Activated naive CD4-positive, alpha-beta T cell treated with anti-CD3 and anti-CD28 coated beads, Interleukin-2, amount 50 U/mL, for 72 hours (primary cell): Measurements from ENCODE around the gene CNOT3. TPM values are rescaled to one million over a fixed set of nuclear protein-coding genes. Genes with fewer than 3 reads are reported as not detected.
"Not testable (repeated sequence)": the region's sequence is repeated elsewhere in the genome, so short reads cannot be mapped to it uniquely, and the experiment has no call there.

Source experiments
- ATAC-seq, 2 donors: fragments of 150-1000 bp; cut with Tn5 transposase; 2 replicates each; pipeline ENCODE4 v1.10.0; 2021; ENCODE audit warnings: mild to moderate bottlenecking in 2 of 2, moderate library complexity in 2 of 2
- DNase-seq, 2 donors: peaks; one replicate each; pipeline ENCODE4 v3.0.0; 2021 to 2022; ENCODE audit warnings: low spot score in 2 of 2
- H3K27ac Mint-ChIP-seq, 2 donors: one replicate each; pipeline ENCODE4 v1.8.0; 2022; ENCODE audit warnings: mild to moderate bottlenecking in 2 of 2, mixed read lengths in 2 of 2
- H3K36me3 Mint-ChIP-seq, 2 donors: one replicate each; pipeline ENCODE4 v1.8.0; 2022; ENCODE audit warnings: mixed read lengths in 2 of 2
- H3K9me3 Mint-ChIP-seq, 2 donors: one replicate each; pipeline ENCODE4 v1.8.0; 2022; ENCODE audit warnings: mixed read lengths in 2 of 2
- total RNA-seq, 2 donors: library from RNA; stranded (reverse); gene quantifications; one replicate each; pipeline ENCODE4 v1.2.3, GENCODE V29; 2022

The CNOT3 gene
- total RNA-seq, 2 donors from 2014 or later = 57.3 to 59.9 TPM

GRCh38 chr19:54173359-54173699 is 35.8 kb downstream of the CNOT3 start:
- no peak for DNase-seq
- peaks cover 3 to 4% of the 10 kb centered on the region in 2 donors for H3K36me3 Mint-ChIP-seq
- ATAC-seq = peak in 1 of 2 donors; percentile 2
- H3K27ac Mint-ChIP-seq = no peak overlapping the region
- H3K9me3 Mint-ChIP-seq = no peaks in the 10 kb centered on the region

GRCh38 chr19:54173951-54174834 is 36.6 kb downstream of the CNOT3 start:
- Mint-ChIP-seq H3K9me3 (no peaks in the 10 kb centered on the region), H3K36me3 (peaks cover 6 to 7% of the 10 kb centered on the region in 2 donors), H3K27ac (peak overlapping the region in 1 of 2 donors; percentile 58)
- DNase-seq (no peak), ATAC-seq (peak in 1 of 2 donors; percentile 22)

DNA sequence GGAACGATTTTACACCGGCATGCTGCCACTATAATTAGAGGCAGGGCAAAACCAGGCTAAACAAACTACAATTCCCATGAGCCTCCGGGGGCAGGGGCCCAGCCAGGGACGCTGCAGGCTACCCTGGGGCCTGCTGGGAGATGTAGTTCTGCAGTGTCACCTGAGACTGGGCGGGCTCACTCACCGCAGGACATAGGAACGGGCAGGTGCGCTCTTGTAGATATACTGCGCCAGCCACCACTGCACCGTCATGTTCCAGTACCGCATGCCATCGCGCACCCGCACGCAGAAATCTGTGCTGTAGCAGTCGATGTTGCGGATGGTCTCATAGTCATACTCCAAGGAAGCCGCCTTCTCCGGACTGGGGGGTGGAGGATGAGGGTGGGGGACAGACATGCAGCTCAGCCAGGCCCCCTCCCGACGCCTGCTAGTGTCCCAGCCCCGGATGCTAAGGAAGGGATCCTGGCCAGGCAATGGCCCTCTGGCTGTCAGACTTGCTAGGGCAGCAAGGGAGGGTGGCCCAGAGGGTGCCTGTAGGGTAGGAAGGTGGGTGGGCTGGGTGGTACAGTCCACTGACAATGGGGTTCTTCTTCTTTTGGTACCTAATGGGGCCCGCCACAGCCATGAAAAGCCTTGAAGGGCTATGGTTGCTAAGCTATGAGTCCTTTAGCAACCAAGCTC is 41.2 kb downstream of the CNOT3 start:
- no peaks in the 10 kb centered on the region for H3K9me3 Mint-ChIP-seq
- ATAC-seq = peak in 1 of 2 donors; percentile 94
- DNase-seq = peak in 1 of 2 donors; percentile 49
- H3K27ac Mint-ChIP-seq = no peak overlapping the region
- H3K36me3 Mint-ChIP-seq = peaks cover 6 to 7% of the 10 kb centered on the region in 2 donors

- Mint-ChIP-seq H3K9me3 (no peaks in the 10 kb centered on the region), H3K36me3 (peaks cover 6 to 7% of the 10 kb centered on the region in 2 donors), H3K27ac (no peak overlapping the region)
- no peak for ATAC-seq
- DNase-seq = no peak
Measured at GRCh38 chr19:54179262-54179852, 41.8 kb downstream of the CNOT3 start.

GRCh38 chr19:54179921-54180461 is 42.4 kb downstream of the CNOT3 start:
- peak overlapping the region in 1 of 2 donors; percentile 44 for H3K27ac Mint-ChIP-seq
- peaks cover 6 to 7% of the 10 kb centered on the region in 2 donors for H3K36me3 Mint-ChIP-seq
- DNase-seq = no peak
- ATAC-seq = no peak
- no peaks in the 10 kb centered on the region for H3K9me3 Mint-ChIP-seq

GRCh38 chr19:54180691-54181091 is 43.1 kb downstream of the CNOT3 start:
- no peaks in the 10 kb centered on the region for H3K9me3 Mint-ChIP-seq
- ATAC-seq = no peak
- peaks cover 6 to 7% of the 10 kb centered on the region in 2 donors for H3K36me3 Mint-ChIP-seq
- H3K27ac Mint-ChIP-seq = no peak overlapping the region
- DNase-seq = no peak

- not testable (repeated sequence) for H3K27ac Mint-ChIP-seq, DNase-seq, H3K9me3 Mint-ChIP-seq, ATAC-seq
- peaks cover 9 to 12% of the 10 kb centered on the region in 2 donors for H3K36me3 Mint-ChIP-seq
Measured at GRCh38 chr19:54181894-54182293, 44.3 kb downstream of the CNOT3 start.

DNA sequence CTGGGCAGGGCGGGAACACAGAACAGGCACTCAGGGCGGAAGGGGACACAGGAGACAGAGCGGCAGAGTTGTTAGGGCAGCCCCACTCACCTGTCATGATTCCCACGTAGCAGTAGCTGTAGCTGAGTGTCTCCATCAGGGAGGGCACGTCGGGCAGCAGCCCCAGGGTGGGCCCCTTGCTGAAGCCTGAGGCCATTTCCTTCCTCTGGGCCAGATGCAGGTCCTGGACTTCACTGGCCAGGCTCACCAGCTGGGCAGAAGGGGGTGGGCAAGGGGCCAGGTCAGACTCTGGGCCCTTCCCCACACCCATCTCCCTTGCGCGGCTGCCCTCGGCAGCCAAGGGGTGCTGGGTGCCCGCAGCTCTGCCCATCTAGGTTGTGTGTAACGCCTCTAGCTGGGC is 45.9 kb downstream of the CNOT3 start:
- no peaks in the 10 kb centered on the region for H3K9me3 Mint-ChIP-seq
- peaks cover 12 to 16% of the 10 kb centered on the region in 2 donors for H3K36me3 Mint-ChIP-seq
- DNase-seq = no peak
- no peak overlapping the region for H3K27ac Mint-ChIP-seq
- ATAC-seq = no peak

DNA sequence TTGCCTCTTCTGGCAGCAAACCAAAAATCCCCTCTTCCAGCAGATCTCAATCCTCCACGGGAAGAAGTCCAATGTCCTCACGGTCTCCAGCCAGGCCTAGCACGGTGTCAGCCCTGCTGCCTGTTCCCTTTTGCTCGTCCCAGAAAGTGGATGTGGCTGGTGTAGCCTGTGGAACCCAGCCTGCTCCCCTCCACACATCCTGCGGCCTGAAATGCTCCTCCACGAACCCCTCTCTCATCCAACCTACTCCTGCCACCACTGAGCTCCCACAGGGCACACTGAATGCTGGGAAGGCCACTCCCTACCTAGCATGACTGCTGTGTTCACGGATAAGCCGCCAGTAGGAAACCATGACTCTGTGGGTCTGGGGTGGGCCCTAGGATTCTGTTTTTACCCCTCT is 48.8 kb downstream of the CNOT3 start:
- no peak for DNase-seq
- Mint-ChIP-seq H3K36me3 (peaks cover 11 to 18% of the 10 kb centered on the region in 2 donors), H3K27ac (peak overlapping the region in 1 of 2 donors; percentile 95), H3K9me3 (no peaks in the 10 kb centered on the region)
- ATAC-seq = no peak

DNA sequence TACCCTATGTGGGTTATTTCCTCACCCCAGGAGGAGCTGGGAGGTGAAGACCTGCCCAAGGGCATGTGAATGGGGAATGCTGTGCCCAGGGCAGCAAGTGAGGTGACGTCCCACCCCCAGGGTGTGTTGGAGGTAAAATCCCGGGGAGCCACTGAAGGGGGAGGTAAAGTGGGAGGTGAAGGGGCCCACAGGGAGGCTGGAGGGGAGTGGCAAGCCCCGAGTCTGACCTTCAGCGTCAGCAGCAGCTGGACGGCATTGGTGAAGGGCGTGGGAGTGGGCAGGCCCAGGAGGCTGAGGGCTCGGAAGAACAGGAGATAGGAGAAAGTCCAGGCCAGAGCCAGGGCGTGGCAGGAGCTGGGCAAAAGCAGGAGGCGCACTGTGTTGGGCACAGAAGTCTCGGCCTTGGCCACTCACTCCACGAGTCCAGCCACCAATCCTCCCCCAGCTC is 49.4 kb downstream of the CNOT3 start:
- Mint-ChIP-seq H3K9me3 (no peaks in the 10 kb centered on the region), H3K36me3 (peaks cover 11 to 18% of the 10 kb centered on the region in 2 donors), H3K27ac (peak overlapping the region; percentile 17 to 95)
- ATAC-seq = no peak
- no peak for DNase-seq

- Mint-ChIP-seq H3K9me3 (no peaks in the 10 kb centered on the region), H3K36me3 (peaks cover 11 to 18% of the 10 kb centered on the region in 2 donors), H3K27ac (peak overlapping the region; percentile 95 to 97)
- peak in 1 of 2 donors; percentile 76 for DNase-seq
- no peak for ATAC-seq
Measured at GRCh38 chr19:54188215-54188871, 50.8 kb downstream of the CNOT3 start.

GRCh38 chr19:54189145-54189734 is 51.7 kb downstream of the CNOT3 start, which contains the start of gene MBOAT7:
Gene MBOAT7, minus strand, starts transcription at chr19:54189580. Its CDS starts 1,072 bp downstream, at chr19:54188508.
- Mint-ChIP-seq H3K9me3 (no peaks in the 10 kb centered on the region), H3K27ac (peak within 1 kb of the TSS; percentile 95 to 100), H3K36me3 (peaks cover 11 to 18% of the 10 kb centered on the region in 2 donors)
- ATAC-seq (peak; percentile 17 to 54), DNase-seq (no peak)

DNA sequence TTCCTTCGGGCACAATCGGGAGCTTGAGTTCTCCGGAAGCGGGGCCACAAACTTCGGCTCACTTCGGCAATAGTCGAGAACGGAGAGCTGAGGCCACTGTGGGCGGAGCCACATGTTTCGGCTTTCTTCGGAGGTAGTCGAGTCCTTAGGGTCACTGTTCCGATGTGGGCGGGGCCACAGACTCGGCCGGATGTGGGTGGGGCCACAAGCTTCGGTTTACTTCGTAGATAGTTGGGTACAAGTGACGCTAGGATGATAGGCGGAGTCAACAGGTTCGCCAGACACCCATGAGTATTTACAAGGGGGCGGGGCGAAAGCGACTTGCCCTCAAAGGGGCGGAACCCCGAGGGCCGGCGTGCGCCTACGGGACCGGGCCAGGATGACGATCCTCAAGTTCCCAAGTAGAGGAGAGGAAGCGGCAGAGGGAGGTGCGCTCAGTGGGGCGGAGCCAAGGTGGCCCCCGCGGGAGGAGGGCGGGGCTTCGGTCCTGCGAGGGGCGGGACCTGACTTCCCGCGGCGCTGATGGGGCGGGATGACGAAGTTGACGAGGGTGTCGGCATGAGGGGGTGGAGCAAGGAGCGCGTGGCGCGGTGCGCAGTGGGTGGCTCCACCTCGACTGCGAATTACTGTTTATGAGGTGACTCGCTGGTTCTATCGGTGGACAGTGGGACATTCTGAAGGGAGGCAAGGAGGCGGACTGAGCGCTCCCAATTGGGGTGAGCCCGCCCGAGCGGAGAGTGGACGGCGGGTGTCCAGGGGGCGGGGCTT is 52.4 kb downstream of the CNOT3 start:
- DNase-seq (peak; percentile 99 to 100), ATAC-seq (peak; percentile 65 to 69)
- peak overlapping the region; percentile 95 to 100 for H3K27ac Mint-ChIP-seq
- H3K9me3 Mint-ChIP-seq = no peaks in the 10 kb centered on the region
- peaks cover 11 to 18% of the 10 kb centered on the region in 2 donors for H3K36me3 Mint-ChIP-seq

GRCh38 chr19:54190503-54191010 is 53.0 kb downstream of the CNOT3 start:
- DNase-seq (peak; percentile 99 to 100), ATAC-seq (peak; percentile 65 to 70)
- Mint-ChIP-seq H3K27ac (peak overlapping the region; percentile 95 to 100), H3K36me3 (peaks cover 11 to 18% of the 10 kb centered on the region in 2 donors), H3K9me3 (no peaks in the 10 kb centered on the region)
